ENCODE results near the gene ARHGAP1.

Gene ARHGAP1

GRCh38 chr11:46643531-46643930 is 56.9 kb downstream of the ARHGAP1 start:
- in situ Hi-C loops (cut with MboI; ENCODE audit: low sequenced_read_pairs), result no loop called here

- in situ Hi-C loops (cut with MboI; ENCODE audit: low sequenced_read_pairs), result no loop called here
Observed at GRCh38 chr11:46642627-46643335, 57.6 kb downstream of the ARHGAP1 start.

DNA sequence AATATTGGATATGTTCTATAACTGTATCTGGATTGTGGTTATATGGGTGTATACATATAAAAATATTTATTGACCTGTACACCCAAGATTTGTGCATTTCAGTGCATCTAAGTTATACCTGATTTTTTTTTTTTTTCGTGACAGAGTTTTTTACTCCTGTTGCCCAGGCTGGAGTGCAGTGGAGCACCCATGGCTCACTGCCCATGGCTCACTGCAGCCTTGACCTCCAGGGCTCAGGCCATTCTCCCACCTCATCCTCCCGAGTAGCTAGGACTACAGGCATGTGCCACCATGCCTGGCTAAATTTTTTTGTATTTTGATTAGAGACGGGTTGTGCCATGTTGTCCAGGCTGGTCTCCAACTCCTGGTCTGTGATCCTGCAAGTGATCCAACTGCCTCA is 58.8 kb downstream of the ARHGAP1 start:
- in situ Hi-C loops (cut with MboI; ENCODE audit: low sequenced_read_pairs), result no loop called here

DNA sequence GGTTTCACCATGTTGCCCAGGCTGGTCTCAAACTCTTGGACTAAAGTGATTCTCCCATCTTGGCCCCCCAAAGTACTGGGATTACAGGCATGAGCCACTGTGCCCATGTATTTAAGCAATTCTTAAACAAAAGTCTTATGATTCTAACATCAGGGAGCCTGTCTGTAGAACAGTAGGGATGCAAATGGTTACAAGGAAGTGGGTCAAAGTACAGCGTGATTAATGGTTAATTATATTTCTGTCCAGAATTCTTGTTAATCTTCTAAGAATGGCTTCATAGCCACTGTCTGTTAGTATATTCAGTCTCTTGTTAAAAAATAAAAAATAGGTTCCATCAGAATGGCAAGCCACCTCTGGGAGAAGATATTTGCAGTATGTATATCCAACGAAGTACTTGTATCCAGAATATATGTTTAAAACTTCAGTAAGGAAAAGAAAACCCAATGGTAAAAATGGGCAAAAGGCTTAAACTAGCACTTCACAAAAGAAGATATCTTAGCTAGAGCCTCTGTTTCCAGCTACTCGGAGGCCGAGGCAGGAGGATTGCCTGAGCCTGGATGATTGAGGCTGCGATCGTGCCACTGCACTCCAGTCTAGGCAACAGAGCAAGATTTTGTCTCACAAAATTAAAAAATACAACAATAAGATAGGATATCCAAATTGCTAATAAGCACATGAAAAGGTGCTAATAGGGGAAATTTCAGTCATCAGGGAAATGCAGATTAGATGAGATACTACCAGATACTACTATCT is 60.2 kb downstream of the ARHGAP1 start:
- in situ Hi-C loops (cut with MboI; ENCODE audit: low sequenced_read_pairs), result no loop called here

- in situ Hi-C loops (cut with MboI; ENCODE audit: low sequenced_read_pairs), result no loop called here
Observed at GRCh38 chr11:46639197-46639839, 61.1 kb downstream of the ARHGAP1 start.

- in situ Hi-C loops (cut with MboI; ENCODE audit: low sequenced_read_pairs), result no loop called here
Observed at GRCh38 chr11:46637546-46637945, 62.9 kb downstream of the ARHGAP1 start.

GRCh38 chr11:46635557-46636139 is 64.8 kb downstream of the ARHGAP1 start:
- in situ Hi-C loops (cut with MboI; ENCODE audit: low sequenced_read_pairs), result no loop called here

DNA sequence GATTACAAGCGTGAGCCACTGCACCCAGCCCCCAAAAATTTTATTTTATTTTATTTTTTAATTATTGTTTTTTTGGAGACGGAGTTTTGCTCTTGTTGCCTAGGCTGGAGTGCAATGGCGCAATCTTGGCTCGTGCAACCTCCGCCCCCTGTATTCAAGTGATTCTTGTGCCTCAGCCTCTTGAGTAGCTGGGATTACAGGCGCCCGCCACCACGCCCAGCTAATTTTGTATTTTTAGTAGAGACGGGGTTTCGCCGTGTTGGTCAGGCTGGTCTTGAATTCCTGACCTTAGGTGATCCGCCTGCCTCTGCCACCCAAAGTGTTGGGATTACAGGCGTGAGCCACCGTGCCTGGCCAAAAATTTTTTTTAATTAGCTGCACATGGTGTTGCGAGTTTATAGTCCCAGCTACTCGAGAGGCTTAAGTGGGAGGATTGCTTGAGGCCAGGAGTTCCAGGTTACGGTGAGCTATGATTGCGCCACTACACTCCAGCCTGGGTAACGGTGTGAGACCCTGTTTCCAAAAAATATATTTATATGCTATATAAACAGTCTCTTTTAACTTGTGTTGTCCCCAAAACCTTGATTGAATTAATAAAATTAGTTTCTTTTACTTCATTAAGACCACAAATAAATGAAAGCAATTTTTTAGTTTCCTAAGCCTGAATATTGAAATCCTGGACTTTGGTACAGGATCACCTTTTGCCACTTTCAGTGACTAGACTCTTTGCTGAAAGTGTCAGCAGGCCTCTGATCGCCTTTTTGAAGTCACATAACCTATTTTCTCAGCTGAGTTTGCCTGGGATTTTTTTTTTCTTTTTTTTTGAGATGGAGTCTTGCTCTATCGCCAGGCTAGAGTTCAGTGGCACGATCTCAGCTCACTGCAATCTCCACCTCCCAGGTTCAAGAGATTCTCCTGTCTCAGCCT is 66.9 kb downstream of the ARHGAP1 start:
- in situ Hi-C loops (cut with MboI; ENCODE audit: low sequenced_read_pairs), result no loop called here

DNA sequence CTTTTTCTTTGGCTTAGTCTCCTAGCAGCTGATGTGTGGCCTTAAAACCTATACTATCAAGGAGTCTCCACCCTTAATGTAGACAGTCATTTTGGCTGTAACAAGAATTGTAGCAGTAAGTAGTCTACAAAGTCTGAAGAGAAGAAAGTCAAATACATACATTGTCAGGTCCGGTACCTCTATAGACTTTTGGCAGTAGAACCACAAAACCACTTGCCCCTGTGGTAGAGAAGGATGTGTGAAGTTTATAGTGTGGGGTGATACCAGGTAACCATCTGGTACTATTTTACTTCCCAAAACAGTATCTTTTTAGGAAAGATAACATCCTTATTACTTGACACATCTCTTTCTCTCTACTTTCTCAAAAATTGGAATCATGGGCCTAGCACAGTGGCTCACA is 67.9 kb downstream of the ARHGAP1 start:
- in situ Hi-C loops (cut with MboI; ENCODE audit: low sequenced_read_pairs), result no loop called here

DNA sequence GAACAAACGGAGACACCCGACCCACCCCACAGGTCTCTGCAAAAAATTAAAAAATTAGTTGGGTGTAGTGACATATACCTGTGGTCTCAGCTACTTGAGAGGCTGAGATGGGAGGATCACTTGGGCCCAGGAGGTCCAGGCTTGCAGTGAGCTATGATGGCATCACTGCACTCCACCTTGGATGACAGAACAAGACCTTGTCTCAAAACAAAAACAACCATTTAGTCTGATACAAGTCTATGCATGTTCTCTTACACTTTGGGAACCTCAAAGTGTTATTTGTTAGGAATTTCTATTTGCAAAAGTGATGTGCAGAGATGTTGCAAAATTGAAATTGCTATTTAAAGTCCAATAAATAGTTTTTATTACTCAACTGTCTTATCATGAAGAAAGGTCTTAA is 68.7 kb downstream of the ARHGAP1 start:
- in situ Hi-C loops (cut with MboI; ENCODE audit: low sequenced_read_pairs), result no loop called here

DNA sequence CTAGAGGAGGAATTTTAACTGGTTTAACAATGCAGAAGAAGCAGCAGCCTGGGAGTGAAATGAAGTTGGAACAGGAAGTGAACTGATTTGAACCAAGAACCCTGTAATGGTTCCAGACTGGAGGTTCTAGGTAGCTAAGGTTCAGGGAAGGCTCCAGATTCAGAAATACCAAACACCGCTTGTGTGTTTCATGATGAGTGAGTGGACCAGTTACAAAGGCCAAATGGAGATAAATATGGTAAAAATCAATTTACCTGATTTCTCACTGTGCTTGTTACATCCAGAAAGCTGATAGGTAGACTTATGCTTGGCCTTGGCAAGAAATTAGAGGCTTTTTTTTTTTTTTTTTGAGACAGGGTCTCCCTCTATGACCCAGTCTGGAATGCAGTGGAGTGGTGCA is 70.2 kb downstream of the ARHGAP1 start:
- in situ Hi-C loops (cut with MboI; ENCODE audit: low sequenced_read_pairs), result no loop called here

GRCh38 chr11:46628961-46629360 is 71.5 kb downstream of the ARHGAP1 start:
- in situ Hi-C loops (cut with MboI; ENCODE audit: low sequenced_read_pairs), result no loop called here
